ENCODE data around the gene STH.

DNA sequence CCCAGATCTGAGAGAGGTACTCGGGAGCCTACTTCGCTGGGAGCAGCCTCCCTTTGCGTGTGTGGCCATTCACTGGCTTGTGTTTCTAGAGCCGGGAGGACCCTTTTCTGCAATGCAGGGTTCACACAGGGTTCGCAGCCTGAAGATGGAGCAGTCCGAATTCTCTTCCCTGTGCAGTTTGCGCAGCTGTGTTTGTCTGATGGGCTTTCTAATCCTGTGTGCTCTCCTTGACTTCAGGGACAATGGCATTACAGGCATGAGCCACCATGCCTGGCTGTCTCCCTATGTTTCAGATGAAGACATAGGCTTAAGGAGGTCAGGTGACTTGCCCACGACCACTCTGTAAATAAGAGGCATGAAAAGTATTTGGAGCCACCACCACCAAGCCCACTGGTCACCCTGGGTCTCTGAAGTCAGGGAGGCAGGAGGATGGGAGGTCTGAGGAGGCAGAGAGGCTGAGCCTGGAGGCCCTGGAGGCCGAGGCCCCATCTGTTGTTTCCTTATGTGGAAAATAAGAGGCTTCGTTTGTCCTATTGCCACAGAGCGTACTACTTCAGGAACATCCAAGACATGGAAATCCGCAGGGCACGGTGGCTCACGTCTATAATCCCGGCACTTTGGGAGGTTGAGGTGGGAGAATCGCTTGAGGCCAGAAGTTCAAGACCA lies 5.0 kb upstream of the STH start:
- no peak for TF ChIP-seq POLR2A (IDR thresholded peaks at IDR 0.05)
- TF ChIP-seq, protein P1, sequence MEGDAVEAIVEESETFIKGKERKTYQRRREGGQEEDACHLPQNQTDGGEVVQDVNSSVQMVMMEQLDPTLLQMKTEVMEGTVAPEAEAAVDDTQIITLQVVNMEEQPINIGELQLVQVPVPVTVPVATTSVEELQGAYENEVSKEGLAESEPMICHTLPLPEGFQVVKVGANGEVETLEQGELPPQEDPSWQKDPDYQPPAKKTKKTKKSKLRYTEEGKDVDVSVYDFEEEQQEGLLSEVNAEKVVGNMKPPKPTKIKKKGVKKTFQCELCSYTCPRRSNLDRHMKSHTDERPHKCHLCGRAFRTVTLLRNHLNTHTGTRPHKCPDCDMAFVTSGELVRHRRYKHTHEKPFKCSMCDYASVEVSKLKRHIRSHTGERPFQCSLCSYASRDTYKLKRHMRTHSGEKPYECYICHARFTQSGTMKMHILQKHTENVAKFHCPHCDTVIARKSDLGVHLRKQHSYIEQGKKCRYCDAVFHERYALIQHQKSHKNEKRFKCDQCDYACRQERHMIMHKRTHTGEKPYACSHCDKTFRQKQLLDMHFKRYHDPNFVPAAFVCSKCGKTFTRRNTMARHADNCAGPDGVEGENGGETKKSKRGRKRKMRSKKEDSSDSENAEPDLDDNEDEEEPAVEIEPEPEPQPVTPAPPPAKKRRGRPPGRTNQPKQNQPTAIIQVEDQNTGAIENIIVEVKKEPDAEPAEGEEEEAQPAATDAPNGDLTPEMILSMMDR (IDR thresholded peaks at IDR 0.05): no peak
- no peak for TF ChIP-seq EP300 (IDR thresholded peaks at IDR 0.05)
- TF ChIP-seq POLR2AphosphoS5 (IDR thresholded peaks at IDR 0.05): no peak

Measured in sigmoid colon (tissue), 4 donors.